ENCODE measurements around the gene CMBL.
"Not testable (repeated sequence)": the region's sequence is repeated elsewhere in the genome, so short reads cannot be mapped to it uniquely, and the experiment has no call there.

Gene CMBL

DNA sequence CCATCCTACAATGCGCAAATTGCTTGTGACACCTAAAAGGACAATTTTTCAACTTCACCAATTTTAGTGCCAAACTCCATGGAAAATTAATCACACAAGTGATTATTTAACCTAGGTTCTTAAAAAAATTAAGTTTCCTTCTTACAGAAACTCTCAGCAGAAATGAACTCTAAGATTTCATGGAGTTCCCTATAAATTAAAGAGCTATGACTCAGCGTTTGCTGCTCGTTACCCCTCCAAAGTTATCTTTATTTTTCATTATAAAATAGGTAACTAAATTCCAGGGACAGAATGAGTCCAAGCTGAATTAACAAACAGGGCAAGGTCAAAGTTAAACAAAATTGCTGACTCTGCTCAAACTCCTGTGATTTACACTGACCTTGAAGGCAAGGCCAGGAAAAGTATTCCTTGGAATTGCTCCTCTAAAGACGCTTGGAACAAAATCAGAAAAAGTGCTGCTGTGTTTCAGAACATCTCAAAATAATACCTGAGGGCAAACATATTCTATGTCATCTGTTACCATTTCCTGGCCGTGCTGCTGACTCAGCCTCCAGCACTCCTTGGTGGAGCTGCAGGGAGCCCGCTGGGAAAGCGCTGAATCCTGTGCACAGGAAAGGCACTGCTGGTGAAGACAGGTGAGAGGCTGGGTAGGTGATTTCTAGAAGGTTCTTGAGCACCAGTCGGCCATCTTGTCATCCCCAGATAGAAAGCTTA lies 2.5 kb upstream of the CMBL start:
- no peak for DNase-seq

DNA sequence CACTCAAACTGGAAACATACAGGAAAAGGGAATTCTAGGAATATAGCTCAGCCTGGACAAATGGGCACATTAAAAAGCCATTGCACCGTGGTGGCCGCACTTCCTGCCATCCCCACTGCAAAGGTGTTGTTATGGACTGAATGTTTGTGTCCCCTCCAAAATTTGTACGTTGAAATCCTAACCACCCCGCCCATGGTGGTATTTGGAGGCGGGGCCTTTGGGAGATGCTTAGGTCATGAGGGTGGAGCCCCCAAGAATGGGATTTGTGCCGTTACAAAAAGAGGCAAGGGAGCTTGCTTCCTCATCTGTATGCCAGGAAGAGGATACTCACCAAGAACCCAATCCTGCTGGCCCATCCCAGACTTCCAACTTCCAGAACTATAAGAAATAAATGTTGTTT lies 1.1 kb upstream of the CMBL start:
- DNase-seq, result no peak

GRCh38 chr5:10306806-10307205 lies 896 bp downstream of the CMBL start:
- no peak for DNase-seq

DNA sequence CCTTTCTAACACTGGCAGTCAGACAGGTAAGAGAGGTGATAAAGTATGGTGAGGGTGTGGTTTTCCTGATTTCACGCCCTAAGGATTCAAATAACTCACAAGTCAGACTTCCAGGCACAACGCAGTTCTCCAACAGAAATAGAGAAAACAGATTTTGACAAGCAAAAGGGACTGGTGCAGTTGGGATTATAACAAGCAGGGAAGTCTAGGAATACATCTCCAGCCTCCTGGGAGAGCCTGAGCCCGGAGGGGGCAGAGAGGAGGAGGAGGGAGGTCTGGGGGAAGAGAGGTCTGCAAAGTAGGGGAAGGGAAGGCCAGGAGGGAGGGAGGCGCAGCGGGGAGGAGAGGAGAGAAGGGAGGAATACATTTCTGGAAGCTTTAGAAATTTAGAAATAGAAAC lies 1.6 kb downstream of the CMBL start:
- no peak for DNase-seq

- no peak for DNase-seq
Measured at GRCh38 chr5:10304932-10305331, 2.8 kb downstream of the CMBL start.

- no peak for DNase-seq
Measured at GRCh38 chr5:10303699-10304170, 4.0 kb downstream of the CMBL start.

- no peak for DNase-seq
Measured at GRCh38 chr5:10303201-10303600, 4.5 kb downstream of the CMBL start.

DNA sequence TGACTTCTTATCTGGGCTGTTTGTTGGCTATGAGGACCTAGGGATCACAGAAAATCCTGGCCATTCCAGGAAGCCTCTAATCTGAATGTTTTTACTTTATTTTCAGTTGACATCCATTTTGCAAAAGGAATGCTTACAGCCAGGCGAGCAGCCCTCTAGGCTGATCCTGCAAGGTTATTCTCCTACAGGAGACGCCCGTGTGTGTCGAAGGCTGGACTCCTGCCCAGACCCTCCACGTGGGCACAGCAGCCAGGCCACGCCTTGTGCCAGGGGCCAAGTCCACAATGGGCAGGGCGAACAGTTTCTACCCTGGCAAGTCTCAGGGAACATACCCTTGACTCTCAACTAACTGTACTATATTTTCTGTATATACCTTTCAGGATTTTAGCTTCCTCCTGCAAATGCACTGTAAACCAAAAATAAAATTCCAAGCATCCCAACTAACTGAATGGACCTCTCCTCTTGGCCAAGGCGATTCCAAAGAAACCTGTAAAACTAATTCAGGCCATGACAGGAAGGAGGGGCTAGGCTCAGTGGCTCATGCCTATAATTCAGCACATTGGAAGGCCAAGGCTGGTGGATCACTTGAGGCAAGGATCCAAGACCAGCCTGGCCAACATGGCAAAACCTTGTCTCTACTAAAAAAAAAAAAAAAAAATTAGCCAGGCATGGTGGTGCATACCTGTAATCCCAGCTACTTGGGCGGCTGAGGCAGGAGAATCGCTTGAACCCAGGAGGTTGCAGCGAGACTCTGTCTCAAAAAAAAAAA lies 5.7 kb downstream of the CMBL start:
- no peak for DNase-seq

- no peak for DNase-seq
Measured at GRCh38 chr5:10301266-10301665, 6.4 kb downstream of the CMBL start.

GRCh38 chr5:10300246-10300645 lies 7.5 kb downstream of the CMBL start:
- DNase-seq, result no peak

DNA sequence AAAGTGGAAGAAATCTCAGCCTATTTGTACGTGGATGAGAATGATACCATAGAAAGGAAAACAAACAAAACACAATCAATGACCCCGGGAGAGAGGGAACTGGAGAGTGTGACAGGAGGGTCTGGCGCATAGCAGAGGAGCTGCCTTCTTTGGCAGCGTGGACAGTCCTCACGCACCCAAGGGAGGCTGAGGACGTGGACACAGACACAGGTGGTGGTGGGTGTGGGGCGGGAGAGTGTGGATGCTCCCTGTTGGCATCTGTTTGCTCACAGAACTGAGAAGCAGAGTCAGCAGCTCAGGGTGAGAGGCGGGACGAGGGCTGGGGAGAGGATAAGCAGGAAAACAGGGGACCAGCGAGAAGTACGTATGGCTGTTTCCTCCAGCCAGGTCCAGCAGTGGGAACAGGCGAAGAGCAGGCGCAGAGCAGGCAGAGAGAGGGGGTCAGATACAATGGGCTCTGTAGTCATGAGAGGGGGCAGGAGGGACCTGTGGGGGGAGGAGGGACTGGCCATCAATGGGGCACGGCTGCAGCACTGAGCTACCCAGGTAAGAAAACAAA lies 10.0 kb downstream of the CMBL start:
- DNase-seq, result no peak

DNA sequence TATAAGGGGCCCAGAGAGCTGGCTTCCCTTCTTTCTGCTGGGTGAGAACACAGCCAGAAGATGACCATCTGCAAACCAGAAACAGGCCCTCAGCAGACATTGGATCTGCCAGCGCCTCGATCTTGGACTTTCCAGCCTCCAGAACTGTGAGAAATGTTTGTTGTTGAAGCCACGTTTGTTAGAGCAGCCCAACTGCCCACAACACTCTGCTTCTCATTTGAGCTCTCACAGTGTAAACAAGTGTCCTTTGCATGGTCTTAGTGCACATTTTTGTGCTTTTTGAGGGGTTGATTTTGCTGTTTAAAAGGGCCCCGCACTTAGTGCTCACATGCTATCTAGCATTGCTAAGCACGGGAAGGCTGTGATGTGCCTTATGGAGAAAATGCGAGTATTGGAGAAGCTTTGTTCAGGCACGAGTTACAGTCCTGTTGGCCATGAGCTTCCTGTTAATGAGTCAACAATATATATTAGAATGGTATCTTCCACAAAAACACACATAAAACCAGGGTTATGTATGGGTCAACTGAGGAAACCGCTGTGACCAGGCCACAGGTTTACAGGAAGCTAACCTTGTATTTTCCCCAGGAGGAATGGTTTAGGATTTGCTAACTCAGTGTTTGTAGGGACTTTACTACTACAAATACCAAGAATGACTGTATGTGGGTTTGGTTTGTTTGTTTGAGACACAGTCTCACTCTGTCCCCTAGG lies 11.9 kb downstream of the CMBL start:
- DNase-seq, result no peak

- no peak for DNase-seq
Measured at GRCh38 chr5:10293907-10294662, 13.6 kb downstream of the CMBL start.

GRCh38 chr5:10291692-10292339 lies 15.9 kb downstream of the CMBL start:
- no peak for DNase-seq

DNA sequence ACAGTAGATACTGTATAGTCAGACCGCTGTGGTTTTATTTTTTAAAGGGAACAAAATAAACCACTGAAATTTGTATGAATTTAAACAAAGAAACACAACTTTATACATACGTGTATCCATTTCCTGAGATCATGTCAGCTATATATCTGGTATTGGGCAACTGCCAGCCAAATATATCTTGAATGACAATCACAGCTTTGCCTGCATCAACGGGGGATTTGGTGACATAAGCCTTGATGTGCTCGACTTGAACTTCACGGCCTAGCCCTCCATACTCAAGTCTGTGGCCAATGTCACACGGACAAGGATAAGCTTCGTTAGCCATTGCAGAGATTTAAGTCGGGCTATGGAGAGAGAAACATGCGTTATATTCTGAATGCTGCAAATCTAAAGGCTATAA lies 17.3 kb downstream of the CMBL start:
- DNase-seq, result no peak

- no peak for DNase-seq
Measured at GRCh38 chr5:10289991-10290390, 17.7 kb downstream of the CMBL start.

- DNase-seq, result no peak
Measured at GRCh38 chr5:10289353-10289752, 18.3 kb downstream of the CMBL start.

- DNase-seq, result no peak
Measured at GRCh38 chr5:10288592-10289219, 19.0 kb downstream of the CMBL start.

DNA sequence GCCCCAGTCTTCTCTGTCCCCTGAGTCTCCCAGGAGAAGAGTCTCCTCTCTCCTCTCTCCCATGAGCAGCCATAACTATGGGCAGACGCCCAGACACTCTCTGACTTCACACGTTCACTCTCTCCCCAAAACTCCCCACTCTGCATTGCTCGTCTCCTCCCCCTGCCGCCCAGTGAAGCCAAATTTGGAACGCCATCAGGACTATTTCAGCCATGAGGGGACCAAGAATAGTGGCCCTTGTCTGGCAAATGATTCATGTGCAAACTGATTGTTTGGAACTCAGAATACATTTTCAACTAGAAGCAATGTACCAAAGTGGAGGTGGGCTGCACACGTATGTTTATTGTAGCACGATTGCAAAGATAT lies 20.9 kb downstream of the CMBL start:
- DNase-seq, result no peak

DNA sequence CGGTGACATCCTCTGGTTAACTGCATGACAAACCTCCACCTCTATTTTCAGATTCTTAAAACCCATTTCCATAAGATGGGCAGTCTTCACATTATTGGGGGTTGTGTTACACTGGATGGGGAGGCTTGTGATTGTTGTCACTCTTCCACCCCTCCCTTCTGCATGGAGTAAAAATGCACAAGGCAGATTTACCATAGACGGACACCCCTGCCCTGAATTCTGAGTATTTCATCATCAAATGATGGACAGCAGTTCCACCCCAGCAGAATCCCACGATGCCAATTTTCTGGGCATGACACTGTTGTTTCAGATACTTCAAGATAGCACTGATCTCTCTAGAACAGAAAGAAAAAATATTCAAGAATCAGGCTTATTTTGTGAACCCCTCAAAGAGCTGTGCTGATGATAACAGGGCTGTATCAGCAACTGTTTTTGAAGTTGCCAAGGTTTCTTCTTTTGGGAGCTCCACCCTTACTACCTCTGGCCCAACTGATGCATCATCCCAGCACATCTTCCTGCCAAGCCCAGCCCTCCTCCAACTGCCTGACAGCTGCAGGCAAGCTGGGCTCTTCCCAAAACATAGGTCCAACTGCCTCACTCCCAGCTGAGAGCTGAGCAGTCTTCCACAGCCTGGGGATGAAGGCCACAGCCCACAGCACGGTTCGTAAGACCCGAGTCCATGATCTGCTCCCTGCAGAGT lies 21.4 kb downstream of the CMBL start:
- no peak for DNase-seq

DNA sequence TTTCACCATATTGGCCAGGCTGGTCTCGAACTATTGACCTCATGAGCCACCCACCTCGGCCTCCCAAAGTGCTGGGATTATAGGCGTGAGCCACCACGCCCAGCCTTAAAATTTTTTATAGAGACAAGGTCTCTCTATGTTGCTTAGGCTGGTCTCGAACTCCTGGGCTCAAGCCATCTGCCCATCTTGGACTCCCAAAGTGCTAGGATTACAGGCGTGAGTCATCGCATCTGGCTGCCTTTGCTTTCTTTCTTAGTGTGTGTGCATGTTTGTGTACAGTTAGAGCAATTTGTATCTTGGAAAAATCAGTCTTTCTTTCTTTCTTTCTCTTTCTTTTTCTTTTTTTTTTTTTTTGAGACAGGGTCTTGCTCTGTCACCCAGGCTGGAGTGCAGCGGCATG lies 22.3 kb downstream of the CMBL start:
- not testable (repeated sequence) for DNase-seq
